Astrocyte (in vitro differentiated cells and primary cell): ENCODE measurements around the gene DUOX2. TPM values are rescaled to one million over a fixed set of nuclear protein-coding genes. Genes with fewer than 3 reads are reported as not detected.
A peak's percentile ranks its signal among the peaks of the same experiment; 100 is the strongest.

ENCODE experiments used
- DNase-seq: peaks from one replicate; pipeline ENCODE4 v3.0.0-alpha.2; 2010; ENCODE audit warnings: low read depth
- FAIRE-seq: peaks from 2 replicates; lab custom pipeline; 2011; peaks lifted over from hg19 to GRCh38; lab: Jason Lieb, UNC
- H2AFZ ChIP-seq: 2 replicates; pipeline ENCODE4 v1.6.0; 2012; ENCODE audit warnings: low read depth, low read length, inconsistent platforms
- H3K27ac ChIP-seq: 2 replicates; pipeline ENCODE4 v1.5.1; 2011; ENCODE audit warnings: low read depth, low read length, inconsistent platforms
- H3K27me3 ChIP-seq: 2 replicates; pipeline ENCODE4 v1.6.0; 2011; ENCODE audit warnings: low read length, inconsistent platforms; ENCODE audit not compliant: insufficient read depth
- H3K36me3 ChIP-seq: 2 replicates; pipeline ENCODE4 v1.5.1; 2011; ENCODE audit warnings: low read length, inconsistent platforms; ENCODE audit not compliant: insufficient read depth
- H3K4me1 ChIP-seq: 2 replicates; pipeline ENCODE4 v1.5.1; 2011; ENCODE audit warnings: low read length, inconsistent platforms; ENCODE audit not compliant: insufficient read depth
- H3K4me2 ChIP-seq: 2 replicates; pipeline ENCODE4 v1.6.0; 2012; ENCODE audit warnings: low read length, inconsistent platforms
- H3K4me3 ChIP-seq: 2 replicates; pipeline ENCODE4 v1.5.1; 2011; ENCODE audit warnings: low read depth, mild to moderate bottlenecking, low read length, inconsistent platforms; ENCODE audit not compliant: insufficient read depth
- H3K79me2 ChIP-seq: 2 replicates; pipeline ENCODE4 v1.6.0; 2012; ENCODE audit warnings: mild to moderate bottlenecking, low read length, inconsistent platforms; ENCODE audit not compliant: insufficient read depth
- H3K9ac ChIP-seq: 2 replicates; pipeline ENCODE4 v1.6.0; 2012; ENCODE audit warnings: mild to moderate bottlenecking, low read length, inconsistent platforms
- H3K9me3 ChIP-seq: 2 replicates; pipeline ENCODE4 v1.5.1; 2012; ENCODE audit warnings: low read depth, mild to moderate bottlenecking, low read length, inconsistent platforms; ENCODE audit not compliant: insufficient read depth
- H4K20me1 ChIP-seq: 2 replicates; pipeline ENCODE4 v1.6.0; 2012; ENCODE audit warnings: low read length, inconsistent platforms; ENCODE audit not compliant: insufficient read depth
- H3K27ac Mint-ChIP-seq: one replicate; pipeline ENCODE4 v1.8.0; 2021; ENCODE audit warnings: mild to moderate bottlenecking, mixed read lengths; ENCODE audit not compliant: unreplicated experiment
- H3K27me3 Mint-ChIP-seq: one replicate; pipeline ENCODE4 v1.8.0; 2021; ENCODE audit warnings: low read depth, mixed read lengths; ENCODE audit not compliant: unreplicated experiment
- H3K36me3 Mint-ChIP-seq: one replicate; pipeline ENCODE4 v1.8.0; 2021; ENCODE audit warnings: low read depth, mixed read lengths; ENCODE audit not compliant: unreplicated experiment
- H3K4me1 Mint-ChIP-seq: one replicate; pipeline ENCODE4 v1.8.0; 2021; ENCODE audit warnings: low read depth, mixed read lengths; ENCODE audit not compliant: unreplicated experiment
- H3K4me3 Mint-ChIP-seq: one replicate; pipeline ENCODE4 v1.8.0; 2021; ENCODE audit warnings: mild to moderate bottlenecking, moderate library complexity, mixed read lengths; ENCODE audit not compliant: unreplicated experiment
- H3K9me3 Mint-ChIP-seq: one replicate; pipeline ENCODE4 v1.8.0; 2021; ENCODE audit warnings: mild to moderate bottlenecking, mixed read lengths; ENCODE audit not compliant: unreplicated experiment
- CTCF ChIP-seq: IDR thresholded peaks from 2 replicates; pipeline ENCODE4 v1.5.1; 2011; ENCODE audit warnings: low read depth, mild to moderate bottlenecking, inconsistent platforms, low read length, moderate library complexity; ENCODE audit not compliant: insufficient read depth
- EZH2 ChIP-seq: IDR thresholded peaks from 2 replicates; pipeline ENCODE4 v1.6.1; 2012; ENCODE audit warnings: mild to moderate bottlenecking, low read length, inconsistent platforms; ENCODE audit not compliant: insufficient read depth
- total RNA-seq: library from RNA; stranded (reverse); gene quantifications from 2 replicates; pipeline ENCODE4 v1.2.1, GENCODE V29; 2021

The DUOX2 gene
- total RNA-seq, 1 donor from 2014 or later, result 0.14 TPM

GRCh38 chr15:45117308-45118130 is 3.5 kb upstream of the DUOX2 start:
- Mint-ChIP-seq H3K4me3 (peak overlapping the region; percentile 54), H3K36me3 (no peaks in the 10 kb centered on the region), H3K4me1 (peaks cover 11% of the 10 kb centered on the region), H3K27ac (no peak overlapping the region), H3K9me3 (no peaks in the 10 kb centered on the region), H3K27me3 (peaks cover 60% of the 10 kb centered on the region)
- H2AFZ ChIP-seq, result peak overlapping the region; percentile 48
- H3K36me3 ChIP-seq, result no peaks in the 10 kb centered on the region
- H3K4me1 ChIP-seq, result peaks cover 9% of the 10 kb centered on the region
- no peak overlapping the region for H3K9ac ChIP-seq
- no peak for TF ChIP-seq EZH2
- TF ChIP-seq CTCF, result no peak
- FAIRE-seq (no peak), DNase-seq (no peak)
- peaks cover 53% of the 10 kb centered on the region for H3K27me3 ChIP-seq
- no peaks in the 10 kb centered on the region for H4K20me1 ChIP-seq
- no peaks in the 10 kb centered on the region for H3K79me2 ChIP-seq
- no peak overlapping the region for H3K4me3 ChIP-seq
- H3K9me3 ChIP-seq, result no peaks in the 10 kb centered on the region
- peak overlapping the region; percentile 68 for H3K4me2 ChIP-seq
- H3K27ac ChIP-seq, result no peak overlapping the region

GRCh38 chr15:45116482-45117307 is 2.7 kb upstream of the DUOX2 start:
- Mint-ChIP-seq H3K9me3 (peaks cover 1% of the 10 kb centered on the region), H3K4me3 (no peak overlapping the region), H3K4me1 (peaks cover 5% of the 10 kb centered on the region), H3K36me3 (no peaks in the 10 kb centered on the region), H3K27me3 (peaks cover 68% of the 10 kb centered on the region), H3K27ac (no peak overlapping the region)
- FAIRE-seq, result no peak
- DNase-seq, result no peak
- Histone ChIP-seq H3K4me3 (no peak overlapping the region), H4K20me1 (no peaks in the 10 kb centered on the region), H3K9ac (no peak overlapping the region), H2AFZ (peak overlapping the region; percentile 18), H3K36me3 (no peaks in the 10 kb centered on the region), H3K27ac (no peak overlapping the region), H3K4me2 (peak overlapping the region; percentile 56), H3K27me3 (peaks cover 61% of the 10 kb centered on the region), H3K9me3 (no peaks in the 10 kb centered on the region), H3K79me2 (no peaks in the 10 kb centered on the region), H3K4me1 (peaks cover 1% of the 10 kb centered on the region)
- TF ChIP-seq CTCF (no peak), EZH2 (peak; percentile 82)
